GM18519 (cell line): ENCODE data around the gene ZCCHC7.
"Not testable (repeated sequence)": the region's sequence is repeated elsewhere in the genome, so short reads cannot be mapped to it uniquely, and the experiment has no call there.

ENCODE experiments used
- ATAC-seq: cut with Tn5 transposase; IDR thresholded peaks from one replicate; pipeline ENCODE4 v1.9.1; 2021; ENCODE audit warnings: mild to moderate bottlenecking, moderate library complexity; ENCODE audit not compliant: unreplicated experiment, low FRiP score

Gene ZCCHC7

DNA sequence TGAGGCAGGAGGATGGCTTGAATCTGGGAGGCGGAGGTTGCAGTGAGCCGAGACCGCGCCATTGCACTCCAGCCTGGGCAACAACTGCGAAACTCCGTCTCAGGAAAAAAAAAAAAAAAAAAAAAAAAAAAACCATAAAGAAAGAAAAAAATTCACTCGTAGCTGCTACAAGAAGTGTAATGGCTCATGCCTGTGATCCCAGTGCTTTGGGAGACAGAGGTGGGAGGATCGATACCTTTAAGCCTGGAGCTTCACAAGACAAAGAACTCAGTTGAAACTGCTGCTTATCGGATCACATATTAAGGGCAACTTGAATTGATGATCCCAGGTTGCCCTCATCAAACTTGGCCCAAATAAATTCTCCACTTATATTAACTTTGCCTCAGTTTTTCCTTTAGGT lies 1.0 kb upstream of the ZCCHC7 start:
- ATAC-seq = no peak

DNA sequence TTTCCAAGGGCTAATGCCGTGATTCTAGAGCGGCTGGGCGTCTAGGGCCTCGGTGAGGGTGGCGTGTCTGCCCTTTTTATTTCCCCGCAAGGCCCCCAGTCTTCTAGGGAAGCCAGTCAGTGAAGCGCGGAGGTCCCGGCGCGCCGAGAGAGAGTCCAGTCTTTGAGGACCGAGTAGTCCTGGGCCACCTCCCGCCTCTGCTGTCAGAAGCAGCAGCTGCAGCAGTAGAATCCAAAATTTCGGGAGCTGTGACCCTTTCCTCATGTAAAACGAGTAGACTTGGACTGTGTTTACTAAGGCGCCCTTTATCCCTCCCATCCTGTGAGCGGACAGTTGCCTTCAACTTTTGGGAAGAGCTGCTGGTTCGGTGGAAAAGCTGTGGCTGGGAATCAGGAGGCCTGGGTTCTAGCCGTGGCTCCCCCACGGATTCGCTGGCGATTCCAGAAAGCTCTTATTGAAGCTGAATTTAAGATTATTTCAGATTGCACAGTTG lies 515 bp downstream of the ZCCHC7 start:
- not testable (repeated sequence) for ATAC-seq

DNA sequence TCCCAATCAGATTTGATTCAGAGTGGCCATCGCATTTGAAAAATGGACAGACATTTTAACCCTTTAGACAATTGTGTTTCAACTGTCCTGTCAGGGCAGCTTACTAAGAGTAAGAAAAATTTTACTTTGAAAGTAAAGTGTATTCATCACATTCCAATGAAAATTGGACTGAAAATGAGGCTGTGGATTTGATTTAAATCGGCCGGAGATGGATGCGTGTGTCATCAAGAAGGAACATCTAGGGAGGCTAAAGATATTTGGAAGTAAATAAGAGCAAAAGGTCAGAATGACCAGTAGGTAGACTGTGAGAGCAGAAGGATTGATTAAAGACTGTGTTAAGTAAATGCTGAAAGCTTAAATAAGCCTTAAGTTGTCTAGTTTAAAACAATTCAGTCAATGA lies 1.5 kb downstream of the ZCCHC7 start:
- no peak for ATAC-seq

DNA sequence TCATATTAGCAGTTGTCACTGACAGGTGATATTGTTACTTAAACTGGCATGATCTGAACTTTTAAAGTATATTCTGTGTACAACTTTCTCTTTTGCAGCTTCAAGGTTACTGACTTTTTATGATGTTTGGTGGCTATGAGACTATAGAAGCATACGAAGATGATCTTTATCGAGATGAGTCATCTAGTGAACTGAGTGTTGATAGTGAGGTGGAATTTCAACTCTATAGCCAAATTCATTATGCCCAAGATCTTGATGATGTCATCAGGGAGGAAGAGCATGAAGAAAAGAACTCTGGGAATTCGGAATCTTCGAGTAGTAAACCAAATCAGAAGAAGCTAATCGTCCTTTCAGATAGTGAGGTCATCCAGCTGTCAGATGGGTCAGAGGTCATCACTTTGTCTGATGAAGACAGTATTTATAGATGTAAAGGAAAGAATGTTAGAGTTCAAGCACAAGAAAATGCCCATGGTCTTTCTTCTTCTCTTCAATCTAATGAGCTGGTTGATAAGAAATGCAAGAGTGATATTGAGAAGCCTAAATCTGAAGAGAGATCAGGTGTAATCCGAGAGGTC lies 5.9 kb downstream of the ZCCHC7 start:
- ATAC-seq = no peak

DNA sequence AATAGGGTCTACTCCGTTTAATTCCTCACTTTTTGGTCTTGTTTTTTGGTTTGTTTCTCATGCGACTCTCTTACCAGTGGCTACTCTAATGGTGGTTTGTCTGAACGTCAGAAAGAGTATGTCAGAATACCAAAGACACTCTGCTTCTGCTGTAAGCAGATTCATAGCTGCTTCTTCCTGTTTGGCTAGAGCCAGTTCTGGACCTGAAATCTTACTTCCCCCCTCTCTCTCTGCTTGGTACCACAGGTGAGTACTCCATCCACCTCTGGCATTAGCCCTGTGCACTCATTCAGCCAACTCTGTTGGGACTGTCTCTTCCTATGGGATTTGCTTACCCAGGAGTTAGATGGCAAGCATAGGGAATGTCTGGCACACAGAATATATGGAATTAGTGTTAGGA lies 6.6 kb downstream of the ZCCHC7 start:
- no peak for ATAC-seq

DNA sequence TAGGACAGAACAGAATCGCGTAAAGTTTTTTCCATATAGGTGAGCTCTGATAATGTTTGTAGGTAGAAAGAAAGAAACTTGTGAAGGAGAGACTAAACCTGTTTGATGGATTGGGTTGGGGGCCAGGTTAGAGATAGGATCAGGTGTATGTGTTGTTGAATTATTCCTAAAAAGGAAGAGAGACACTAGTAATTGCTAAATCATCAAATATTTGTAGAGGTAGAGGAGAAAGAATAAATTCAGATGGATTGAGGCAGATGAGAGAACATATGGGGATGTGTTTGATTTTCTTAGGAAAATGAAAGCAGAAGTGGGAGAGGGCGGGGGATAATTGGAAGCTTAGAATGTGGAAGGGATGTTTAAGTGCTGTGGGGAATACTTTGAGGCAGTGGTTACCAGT lies 7.7 kb downstream of the ZCCHC7 start:
- no peak for ATAC-seq

DNA sequence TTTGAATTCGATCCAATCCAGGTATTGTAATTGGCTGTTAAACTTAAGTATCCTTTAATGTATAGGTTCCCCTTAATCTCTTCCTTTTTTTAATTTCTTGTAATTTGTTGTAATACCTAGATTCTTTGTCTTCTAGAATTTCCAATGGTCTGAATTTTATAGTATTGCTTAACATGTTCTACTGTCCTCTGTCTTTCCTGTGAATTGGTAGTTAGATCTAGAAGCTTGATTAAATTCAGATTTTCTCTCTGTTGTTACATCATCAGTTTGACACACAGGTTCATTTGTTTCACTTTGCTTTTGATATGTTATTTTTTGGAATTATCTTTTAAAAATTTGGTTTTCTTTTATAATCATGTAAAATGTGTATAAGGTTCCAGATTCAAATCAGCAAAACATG lies 13.8 kb downstream of the ZCCHC7 start:
- ATAC-seq = no peak

DNA sequence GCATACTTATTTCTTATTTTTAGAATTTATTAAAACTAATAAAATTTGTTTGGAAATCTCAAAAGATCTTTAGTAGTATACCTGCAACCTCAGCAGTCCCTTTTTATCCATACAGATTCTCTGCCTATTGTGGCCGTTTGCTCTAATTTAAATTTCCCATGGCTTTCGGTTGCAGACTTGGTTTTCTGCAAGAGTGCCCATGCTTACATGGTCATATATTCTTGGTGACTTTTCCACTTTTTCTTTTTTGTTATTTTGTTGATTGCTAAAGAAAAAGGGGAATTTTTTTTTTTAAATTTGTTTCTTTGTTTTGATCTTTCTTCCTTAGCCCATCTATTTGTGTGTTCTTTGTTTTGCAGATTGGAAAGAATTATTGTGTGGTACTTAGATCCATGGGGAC lies 20.6 kb downstream of the ZCCHC7 start:
- no peak for ATAC-seq

DNA sequence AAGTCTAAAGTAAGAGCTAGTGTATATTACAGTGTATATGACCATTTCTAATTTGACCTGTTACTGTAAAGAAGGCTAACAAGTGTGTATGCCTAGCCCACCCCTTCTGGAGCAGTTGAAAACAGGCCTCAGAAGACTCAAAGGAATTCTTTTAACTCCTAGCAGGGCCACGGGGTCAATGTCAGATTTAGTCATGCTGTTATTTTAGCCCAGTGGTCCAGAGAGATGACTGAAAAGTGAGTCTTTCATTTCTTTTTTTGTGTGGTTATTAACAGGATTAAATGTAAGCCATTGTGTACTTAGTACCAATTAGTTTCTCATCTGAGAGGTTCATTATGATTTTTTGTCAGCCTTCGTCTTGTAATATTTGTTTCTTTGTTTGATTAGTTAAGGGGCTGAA lies 24.4 kb downstream of the ZCCHC7 start:
- peak; percentile 48 for ATAC-seq

DNA sequence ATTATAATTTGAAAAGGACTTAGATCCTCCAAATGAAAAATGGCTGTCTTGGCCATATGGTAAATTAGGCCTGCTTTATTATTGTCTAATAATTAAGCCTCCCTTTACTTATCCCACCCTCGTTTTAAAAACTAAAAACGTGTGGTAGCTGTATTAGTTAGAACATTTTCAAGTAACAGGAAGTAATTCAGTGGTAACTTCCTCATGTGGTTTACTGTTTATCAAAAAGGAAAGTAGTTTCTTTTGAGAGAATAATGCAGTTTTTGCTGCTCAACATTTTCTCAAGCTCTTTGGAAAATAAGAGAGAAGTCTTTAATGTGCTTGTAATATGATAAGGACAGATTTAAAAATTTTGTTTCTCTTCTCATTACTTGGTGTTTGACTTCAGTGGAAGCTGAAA lies 26.0 kb downstream of the ZCCHC7 start:
- ATAC-seq = no peak

DNA sequence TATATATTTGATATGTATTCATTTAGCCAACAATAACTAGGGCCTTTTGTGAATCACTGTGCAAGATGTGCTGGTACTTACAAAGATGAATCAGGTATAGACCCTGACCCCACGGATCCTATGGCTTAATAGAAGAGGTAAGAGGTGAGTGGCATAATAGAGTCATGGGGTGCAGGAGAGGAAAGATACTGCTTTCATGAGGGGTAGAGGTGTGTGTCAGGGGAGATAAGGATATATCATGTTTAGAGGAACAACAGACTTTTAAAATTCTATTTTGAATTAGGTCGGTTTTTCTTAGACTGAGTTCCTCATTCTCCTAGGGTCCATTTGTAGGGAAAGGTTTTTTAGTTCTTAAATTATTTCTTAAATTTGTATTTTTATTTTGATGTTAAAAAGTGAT lies 27.8 kb downstream of the ZCCHC7 start:
- ATAC-seq = no peak

DNA sequence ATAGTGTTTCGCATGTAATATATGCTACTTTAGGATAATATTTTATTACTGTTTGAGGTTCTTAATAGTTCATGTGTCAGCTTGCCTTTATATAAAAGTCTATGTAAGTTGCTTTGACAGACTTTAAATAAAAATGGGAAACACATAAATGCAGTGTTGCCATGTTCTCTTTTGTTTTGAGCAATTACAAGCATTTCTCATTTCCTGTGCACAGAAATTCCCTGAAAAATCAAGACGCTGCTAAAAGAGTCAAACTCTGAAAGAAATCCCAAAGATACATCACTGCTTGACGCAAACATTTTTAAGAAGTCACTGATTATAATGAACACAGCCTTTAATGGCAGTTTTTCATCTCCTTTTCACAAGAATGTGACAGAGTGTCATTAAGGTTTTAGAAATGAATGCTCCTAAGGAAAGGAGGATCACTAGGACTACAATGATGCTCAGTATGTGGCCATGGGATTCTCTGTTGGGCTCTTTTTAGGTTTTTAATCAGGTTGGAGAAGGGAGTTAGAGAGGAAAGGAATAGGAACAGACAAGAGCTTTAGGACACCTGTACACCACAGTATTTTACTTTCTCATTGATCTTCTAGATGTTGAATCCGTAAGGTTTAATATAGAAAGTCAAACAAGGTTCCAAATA lies 29.4 kb downstream of the ZCCHC7 start:
- ATAC-seq = no peak

DNA sequence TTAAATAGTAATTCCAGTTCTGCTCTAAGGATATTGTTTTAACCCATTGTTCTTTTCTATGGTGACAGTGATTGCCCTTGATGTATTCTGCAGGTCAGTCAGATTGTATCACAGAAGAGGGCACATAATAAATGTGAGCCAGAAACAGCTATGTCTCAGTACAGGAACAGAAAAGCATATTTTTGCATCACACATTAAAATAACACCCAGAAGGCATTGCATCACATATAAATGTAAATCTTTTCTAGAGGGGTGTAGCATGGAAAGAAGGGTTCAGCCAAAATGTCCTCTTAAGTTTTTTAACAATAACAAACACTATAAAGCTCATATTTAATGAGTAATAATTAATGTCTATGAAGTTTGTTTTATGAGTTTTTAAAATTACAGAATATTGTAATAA lies 30.0 kb downstream of the ZCCHC7 start:
- no peak for ATAC-seq

DNA sequence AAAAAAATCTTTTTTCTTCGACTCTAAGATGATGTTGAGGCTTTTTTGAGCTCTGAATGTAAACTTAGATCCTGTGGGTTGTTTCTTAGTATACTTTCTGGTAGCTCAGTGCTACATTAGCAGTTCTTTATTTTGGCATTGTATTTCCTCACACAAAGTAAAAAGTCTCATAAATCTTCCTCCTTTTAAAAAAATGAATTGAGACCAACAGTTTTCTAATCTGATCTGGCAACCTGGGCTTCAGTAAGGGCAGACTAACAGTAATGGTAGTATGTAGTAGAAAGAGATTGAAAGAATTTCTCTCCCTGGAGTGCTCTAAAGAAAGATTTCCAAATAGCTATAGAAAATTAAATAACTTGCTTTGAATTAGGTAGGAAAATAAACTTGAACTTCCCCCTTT lies 31.4 kb downstream of the ZCCHC7 start:
- no peak for ATAC-seq

DNA sequence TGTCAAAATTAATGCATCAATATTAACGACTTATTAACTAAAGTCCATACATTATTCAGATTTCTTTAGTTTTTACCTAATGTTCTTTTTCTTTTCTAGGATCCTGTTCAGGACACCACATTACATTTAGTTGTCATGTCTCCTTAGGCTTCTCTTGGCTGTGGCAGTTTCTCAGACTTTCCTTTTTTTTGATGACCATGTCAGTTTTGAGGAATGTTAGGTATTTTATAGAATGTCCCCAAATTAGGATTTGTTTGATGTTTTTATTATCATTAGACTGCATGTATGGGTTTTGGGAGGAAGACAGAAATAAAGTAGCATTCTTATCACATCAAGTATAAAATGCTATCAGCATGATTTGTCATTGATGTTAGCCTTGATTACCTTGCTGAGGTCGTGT lies 32.0 kb downstream of the ZCCHC7 start:
- ATAC-seq = no peak

DNA sequence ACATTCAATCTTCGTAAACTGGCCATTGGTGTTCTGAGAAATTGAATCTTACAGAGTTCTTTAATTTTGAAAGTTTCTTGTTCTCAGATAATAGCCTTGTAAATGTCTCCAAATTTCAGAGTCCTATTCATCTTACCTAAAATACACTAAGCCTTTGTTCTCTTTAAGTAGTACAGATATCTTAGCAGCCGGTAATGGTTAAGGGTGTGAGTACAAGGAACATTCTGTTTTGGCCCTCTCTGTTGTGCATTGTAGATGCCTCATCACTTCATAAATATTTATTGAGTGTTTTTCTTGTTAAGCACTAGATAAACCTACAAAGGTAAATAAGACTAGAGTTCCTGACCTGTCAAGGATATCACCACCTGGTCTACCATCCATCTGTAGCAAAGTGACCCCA lies 35.2 kb downstream of the ZCCHC7 start:
- no peak for ATAC-seq

DNA sequence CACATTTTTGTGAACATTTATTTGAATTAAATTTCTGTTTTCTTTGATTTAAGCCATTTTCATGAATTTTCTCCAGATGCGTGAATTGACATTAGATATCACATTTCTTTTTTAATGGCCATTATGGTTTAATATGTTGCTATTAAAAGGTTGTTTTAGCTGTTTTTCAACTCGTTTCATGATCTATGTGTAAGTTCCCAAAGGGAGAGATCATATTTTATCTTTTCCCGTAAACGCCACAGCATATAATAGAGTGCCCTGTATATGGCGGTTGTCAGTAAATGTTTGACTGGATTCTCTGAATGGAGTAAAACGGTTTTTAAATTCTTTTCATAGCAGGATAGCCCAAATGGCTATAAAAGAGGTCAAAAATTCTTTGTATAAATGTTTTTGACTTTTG lies 35.8 kb downstream of the ZCCHC7 start:
- no peak for ATAC-seq

DNA sequence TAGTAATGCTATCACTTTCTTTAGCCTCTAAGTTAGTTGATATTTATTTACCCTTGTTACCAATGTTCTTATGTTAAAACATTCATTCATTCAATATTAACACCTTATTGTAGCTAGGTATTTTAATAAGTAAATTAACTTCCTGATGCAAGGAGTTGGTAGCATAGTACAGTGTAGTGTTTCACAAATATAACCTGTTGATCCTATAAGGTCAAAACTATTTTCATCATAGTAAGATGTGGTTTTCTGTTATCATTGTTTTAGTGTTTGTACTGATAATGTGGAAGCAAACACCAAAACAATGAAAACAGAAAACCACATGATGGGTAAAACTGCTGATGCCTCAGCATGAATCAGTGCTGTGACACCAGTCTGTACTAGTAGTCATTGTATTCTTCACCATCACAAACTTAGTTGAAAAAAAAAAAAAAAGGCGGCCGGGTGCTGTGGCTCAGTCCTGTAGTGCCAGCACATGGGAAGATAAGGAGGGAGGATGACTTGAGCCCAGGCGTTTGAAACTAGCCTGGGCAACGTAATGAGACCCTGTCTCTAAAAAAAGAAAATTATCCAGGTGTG lies 36.5 kb downstream of the ZCCHC7 start:
- no peak for ATAC-seq

DNA sequence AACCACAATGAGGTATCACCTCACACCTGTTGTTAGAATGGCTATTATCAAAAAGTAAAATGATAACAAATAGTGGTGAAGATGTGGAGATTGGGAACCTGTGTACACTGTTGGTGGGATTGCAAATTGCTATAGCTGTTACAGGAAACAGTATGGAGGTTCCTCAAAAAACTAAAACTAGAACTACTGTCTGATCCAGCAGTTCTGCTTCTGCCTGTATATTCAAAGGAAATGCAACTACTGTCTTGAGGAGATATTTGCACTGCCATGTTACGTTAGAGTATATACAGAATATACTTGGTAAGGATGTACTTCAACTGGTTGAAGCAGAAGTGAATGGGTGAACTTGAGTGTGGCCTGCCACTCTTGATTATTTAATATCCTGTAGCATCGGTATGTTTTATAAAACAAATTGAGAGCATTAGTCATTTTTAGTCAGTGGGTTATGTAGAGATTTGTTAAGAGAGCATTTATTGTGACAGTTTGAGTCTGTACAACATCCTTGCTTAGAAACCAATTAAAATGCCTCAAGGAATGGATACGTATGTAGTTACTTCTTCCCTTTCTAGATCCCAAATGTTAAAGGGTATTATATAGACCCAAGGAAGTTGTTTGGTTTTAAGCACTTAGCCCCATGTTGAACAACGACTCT lies 37.5 kb downstream of the ZCCHC7 start:
- ATAC-seq = no peak

DNA sequence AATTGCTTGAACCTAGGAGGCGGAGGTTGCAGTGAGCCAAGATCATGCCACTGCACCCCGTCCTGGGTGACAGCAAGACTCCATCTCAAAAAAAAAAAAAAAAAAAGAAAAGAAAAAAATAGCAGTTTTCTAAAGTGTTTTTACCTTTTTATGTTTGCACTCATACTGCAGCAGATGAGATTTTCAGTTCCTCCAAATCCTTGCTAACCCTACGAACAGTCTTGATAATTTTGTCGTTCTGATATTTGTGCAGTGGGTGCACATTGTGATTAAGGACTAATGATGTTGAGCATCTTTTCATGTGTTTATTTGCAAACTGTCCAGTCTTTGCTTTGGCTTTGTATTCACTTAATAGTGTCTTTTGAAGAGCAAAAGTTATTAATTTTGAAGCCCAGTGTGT lies 42.9 kb downstream of the ZCCHC7 start:
- ATAC-seq = no peak

DNA sequence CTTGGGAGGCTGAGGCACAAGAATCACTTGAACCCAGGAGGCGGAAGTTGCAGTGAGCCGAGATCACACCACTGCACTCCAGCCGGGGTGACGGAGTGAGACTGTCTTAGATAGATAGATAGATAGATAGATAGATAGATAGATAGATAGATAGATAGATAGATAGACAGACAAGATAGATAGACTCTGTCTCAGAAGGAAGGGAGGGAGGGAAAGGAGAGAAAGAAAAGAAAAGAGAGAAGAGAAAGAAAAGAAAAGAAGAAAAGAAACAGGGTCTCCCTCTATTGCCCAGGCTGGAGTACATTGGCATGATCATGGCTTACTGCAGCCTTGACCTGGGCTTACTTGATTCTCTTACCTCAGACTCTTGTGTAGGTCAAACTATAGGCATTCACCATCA lies 44.0 kb downstream of the ZCCHC7 start:
- ATAC-seq = not testable (repeated sequence)

DNA sequence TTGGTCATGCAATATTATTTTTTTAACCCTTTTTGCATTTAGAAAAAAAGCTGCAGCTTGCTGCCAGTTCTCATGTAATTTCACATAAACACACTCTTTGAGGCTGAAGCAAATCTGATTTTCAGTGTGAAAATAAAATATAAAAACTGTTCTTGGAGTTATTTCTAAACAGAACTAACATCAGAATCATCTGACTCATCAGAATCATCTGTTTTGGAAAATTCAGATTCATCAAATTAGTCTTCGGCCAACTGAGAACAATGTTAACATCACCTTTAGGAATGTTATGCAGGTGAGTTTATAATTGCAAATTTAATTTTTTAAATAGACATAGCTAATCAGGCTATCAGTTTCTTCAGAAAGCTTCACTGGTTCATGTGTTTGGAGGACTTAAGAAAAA lies 45.3 kb downstream of the ZCCHC7 start:
- no peak for ATAC-seq
